A549 (cell line): ENCODE measurements around the gene STRADA.

Experiments
- EHMT2 ChIP-seq: fragments of 200-600 bp; sonication (generic); IDR thresholded peaks from 2 replicates; pipeline ENCODE4 v1.6.1; 2016; ENCODE audit warnings: antibody characterized with exemption, low read depth, mild to moderate bottlenecking, moderate library complexity
- GATA3 ChIP-seq: IDR thresholded peaks from 2 replicates; pipeline ENCODE4 v1.6.1; 2012; ENCODE audit warnings: borderline replicate concordance
- MAX ChIP-seq: IDR thresholded peaks from 2 replicates; pipeline ENCODE4 v1.6.1; 2012
- USF2 ChIP-seq: fragments of 450-650 bp; IDR thresholded peaks from 2 replicates; pipeline ENCODE4 v1.6.1; 2014; ENCODE audit warnings: antibody characterized with exemption

- no peak for TF ChIP-seq GATA3
- no peak for TF ChIP-seq EHMT2
- no peak for TF ChIP-seq USF2
- no peak for TF ChIP-seq MAX
Observed at GRCh38 chr17:63688396-63689020, 53.1 kb downstream of the STRADA start.
